H9 (cell line): ENCODE data around the gene AKR1C2. TPM values are rescaled to one million over a fixed set of nuclear protein-coding genes. Genes with fewer than 3 reads are reported as not detected.

Experiments
- DNase-seq: peaks from one replicate; pipeline ENCODE4 v3.0.0-alpha.2; 2017
- H2AFZ ChIP-seq: one replicate; pipeline ENCODE4 v1.6.1; 2013; ENCODE audit warnings: mild to moderate bottlenecking, low read length, control low read depth, moderate library complexity
- H2AK5ac ChIP-seq: 2 replicates; pipeline ENCODE4 v1.6.1; 2013; ENCODE audit warnings: low read length, control low read depth, mixed read lengths; ENCODE audit not compliant: insufficient read length
- H2BK120ac ChIP-seq: one replicate; pipeline ENCODE4 v1.6.1; 2013; ENCODE audit warnings: low read depth, mild to moderate bottlenecking, low read length, control low read depth, inconsistent platforms; ENCODE audit not compliant: poor library complexity, severe bottlenecking
- H2BK12ac ChIP-seq: 2 replicates; pipeline ENCODE4 v1.6.1; 2013; ENCODE audit warnings: low read length, control low read depth, mixed read lengths, low read depth; ENCODE audit not compliant: insufficient read length
- H2BK15ac ChIP-seq: 2 replicates; pipeline ENCODE4 v1.6.1; 2013; ENCODE audit warnings: low read depth, low read length, control low read depth
- H2BK20ac ChIP-seq: one replicate; pipeline ENCODE4 v1.6.1; 2013; ENCODE audit warnings: low read depth, mild to moderate bottlenecking, low read length, control low read depth, inconsistent platforms; ENCODE audit not compliant: poor library complexity, severe bottlenecking
- H2BK5ac ChIP-seq: 2 replicates; pipeline ENCODE4 v1.6.1; 2013; ENCODE audit warnings: low read length, control low read depth, mixed read lengths; ENCODE audit not compliant: insufficient read length
- H3K14ac ChIP-seq: 2 replicates; pipeline ENCODE4 v1.6.1; 2013; ENCODE audit warnings: low read length, control low read depth; ENCODE audit not compliant: insufficient read depth
- H3K18ac ChIP-seq: 2 replicates; pipeline ENCODE4 v1.6.1; 2013; ENCODE audit warnings: low read depth, mild to moderate bottlenecking, mixed read lengths, low read length, control low read depth; ENCODE audit not compliant: insufficient read length
- H3K23ac ChIP-seq: 2 replicates; pipeline ENCODE4 v1.6.1; 2013; ENCODE audit warnings: low read length, control low read depth, mixed read lengths, low read depth; ENCODE audit not compliant: insufficient read length
- H3K23me2 ChIP-seq: 2 replicates; pipeline ENCODE4 v1.6.1; 2013; ENCODE audit warnings: low read depth, mild to moderate bottlenecking, mixed read lengths, low read length, control low read depth; ENCODE audit not compliant: insufficient read length, poor library complexity, severe bottlenecking
- H3K27ac ChIP-seq: 2 replicates; pipeline ENCODE4 v1.5.1; 2013; ENCODE audit warnings: low read length, control low read depth, mixed read lengths, low read depth; ENCODE audit not compliant: insufficient read length
- H3K27me3 ChIP-seq: 2 replicates; pipeline ENCODE4 v1.6.1; 2013; ENCODE audit warnings: low read length, control low read depth, inconsistent platforms; ENCODE audit not compliant: insufficient read depth
- H3K4ac ChIP-seq: 2 replicates; pipeline ENCODE4 v1.6.1; 2013; ENCODE audit warnings: low read depth, mild to moderate bottlenecking, control low read depth, inconsistent platforms, low read length, moderate library complexity
- H3K4me1 ChIP-seq: 2 replicates; pipeline ENCODE4 v1.6.1; 2013; ENCODE audit warnings: low read length, control low read depth, inconsistent platforms; ENCODE audit not compliant: insufficient read depth
- H3K4me2 ChIP-seq: 2 replicates; pipeline ENCODE4 v1.6.1; 2013; ENCODE audit warnings: low read length, control low read depth, mixed read lengths; ENCODE audit not compliant: insufficient read length, insufficient read depth
- H3K56ac ChIP-seq: 2 replicates; pipeline ENCODE4 v1.6.1; 2013; ENCODE audit warnings: low read depth, mild to moderate bottlenecking, mixed read lengths, low read length, control low read depth; ENCODE audit not compliant: insufficient read length
- H3K79me1 ChIP-seq: 2 replicates; pipeline ENCODE4 v1.6.1; 2013; ENCODE audit warnings: low read depth, mild to moderate bottlenecking, moderate library complexity, low read length, control low read depth, inconsistent platforms; ENCODE audit not compliant: insufficient read depth, poor library complexity, severe bottlenecking
- H3K79me2 ChIP-seq: 2 replicates; pipeline ENCODE4 v1.6.1; 2013; ENCODE audit warnings: low read length, control low read depth, inconsistent platforms; ENCODE audit not compliant: insufficient read depth
- H3K9ac ChIP-seq: 2 replicates; pipeline ENCODE4 v1.6.1; 2013; ENCODE audit warnings: low read length, control low read depth, mixed read lengths; ENCODE audit not compliant: insufficient read length; ENCODE audit errors: extremely low read depth
- H3K9me3 ChIP-seq: one replicate; pipeline ENCODE4 v1.6.1; 2013; ENCODE audit warnings: low read depth, low read length, inconsistent platforms; ENCODE audit not compliant: control insufficient read depth
- H3T11ph ChIP-seq: one replicate; pipeline ENCODE4 v1.6.1; 2013; ENCODE audit warnings: mild to moderate bottlenecking, low read length, control low read depth, inconsistent platforms
- H4K20me1 ChIP-seq: one replicate; pipeline ENCODE4 v1.6.1; 2013; ENCODE audit not compliant: control insufficient read depth, insufficient read length, insufficient read depth
- H4K5ac ChIP-seq: 2 replicates; pipeline ENCODE4 v1.6.1; 2013; ENCODE audit warnings: low read depth, mild to moderate bottlenecking, mixed read lengths, low read length, control low read depth; ENCODE audit not compliant: insufficient read length
- H4K8ac ChIP-seq: replicated peaks from 2 replicates; pipeline ENCODE4 v1.6.1; 2013; ENCODE audit warnings: low read length, control low read depth, mixed read lengths, low read depth; ENCODE audit not compliant: insufficient read length
- H4K91ac ChIP-seq: 2 replicates; pipeline ENCODE4 v1.6.1; 2013; ENCODE audit warnings: low read depth, mild to moderate bottlenecking, moderate library complexity, mixed read lengths, low read length, control low read depth; ENCODE audit not compliant: insufficient read length
- H3K27ac Mint-ChIP-seq, 3 experiments: 2 replicates in 2 of 3; 3 replicates in 1 of 3; pipeline ENCODE4 v1.8.0; 2020 to 2021; ENCODE audit warnings: mixed read lengths in 3 of 3, mild to moderate bottlenecking in 1 of 3, moderate library complexity in 1 of 3
- H3K27me3 Mint-ChIP-seq: 2 replicates; pipeline ENCODE4 v1.8.0; 2021; ENCODE audit warnings: low read depth, mild to moderate bottlenecking, moderate library complexity, mixed read lengths
- H3K36me3 Mint-ChIP-seq, 3 experiments: 2 replicates in 2 of 3; 3 replicates in 1 of 3; pipeline ENCODE4 v1.8.0; 2020 to 2021; ENCODE audit warnings: low read depth in 3 of 3, mixed read lengths in 3 of 3; ENCODE audit not compliant: insufficient read depth in 1 of 3
- H3K4me1 Mint-ChIP-seq, 2 experiments: 2 replicates each; pipeline ENCODE4 v1.8.0; 2020; ENCODE audit warnings: mixed read lengths in 2 of 2
- H3K4me3 Mint-ChIP-seq, 2 experiments: 2 replicates in 1 of 2; 3 replicates in 1 of 2; pipeline ENCODE4 v1.8.0; 2020 to 2021; ENCODE audit warnings: mild to moderate bottlenecking in 2 of 2, mixed read lengths in 2 of 2, moderate library complexity in 1 of 2
- H3K9me3 Mint-ChIP-seq, 2 experiments: 2 replicates in 1 of 2; 3 replicates in 1 of 2; pipeline ENCODE4 v1.8.0; 2020; ENCODE audit warnings: mild to moderate bottlenecking in 2 of 2, mixed read lengths in 2 of 2, moderate library complexity in 1 of 2
- CTCF ChIP-seq: fragments of 200-600 bp; sonication (generic); conservative IDR thresholded peaks from 3 replicates; pipeline ENCODE4 v1.8.0; 2021; ENCODE audit warnings: antibody characterized with exemption, mild to moderate bottlenecking
- WGBS: extraction: QIAGEN DNeasy Blood & Tissue Kit; methylation state at CpG from one replicate; pipeline ENCODE4 v1.1.7; 2013; ENCODE audit warnings: missing lambda C conversion rate, low lambda C conversion rate, mixed read lengths; ENCODE audit not compliant: insufficient read length; ENCODE audit errors: extremely low coverage; 5-methylcytosine and 5-hydroxymethylcytosine counted together
- total RNA-seq: library from RNA; stranded (reverse); gene quantifications from 2 replicates; pipeline ENCODE4 v1.2.1, GENCODE V29; 2021

Gene AKR1C2
- total RNA-seq, 1 experiment from 2014 or later = 0.74 TPM

DNA sequence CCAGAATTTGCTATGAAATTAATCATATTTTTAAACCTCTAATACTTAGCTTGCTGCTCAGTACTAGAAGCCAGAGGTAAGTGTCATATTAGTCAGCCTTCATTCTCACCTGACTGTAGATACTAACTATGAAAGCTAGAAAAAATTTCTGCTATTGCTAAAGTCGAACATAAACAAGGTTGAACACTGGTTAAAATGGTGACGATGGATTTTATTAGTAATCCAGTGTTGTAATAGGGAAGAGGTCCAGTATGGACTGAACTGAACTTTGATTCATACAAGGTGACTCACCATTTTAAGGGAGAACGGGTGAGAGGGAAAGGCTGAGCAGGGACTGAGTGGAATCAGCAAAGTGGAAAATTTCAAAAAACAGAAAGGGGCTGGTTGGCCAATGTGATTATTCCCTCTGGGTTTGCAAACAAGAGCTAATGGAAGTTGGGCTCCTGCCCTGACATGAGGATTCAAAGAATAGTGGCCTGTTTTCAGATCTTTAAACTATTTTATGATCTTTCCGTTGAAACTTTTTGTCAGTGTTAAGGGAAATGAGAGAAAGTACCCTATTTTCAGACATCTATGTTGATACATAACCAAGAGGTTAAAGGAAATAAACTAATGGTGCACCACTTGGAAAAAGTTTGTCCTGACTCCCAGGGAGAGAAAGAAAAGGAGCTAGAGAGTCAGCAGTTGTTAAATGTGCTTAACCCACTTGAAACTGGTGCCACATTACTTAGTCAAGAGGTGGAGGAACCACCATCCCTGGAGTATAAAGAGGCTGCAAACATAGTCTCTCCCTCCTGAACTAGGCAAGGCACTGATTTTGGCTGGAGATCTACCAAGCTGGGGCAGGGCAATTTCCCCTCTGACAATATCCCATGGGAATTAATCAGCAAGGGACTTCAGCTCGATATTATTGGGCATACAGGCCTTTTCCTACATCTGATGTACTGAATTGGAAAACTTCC lies 55.7 kb downstream of the AKR1C2 start:
- Histone ChIP-seq H4K20me1 (no peaks in the 10 kb centered on the region), H3K27ac (no peak overlapping the region), H3K18ac (no peak overlapping the region), H4K91ac (no peak overlapping the region), H2BK15ac (no peak overlapping the region), H3K9ac (no peak overlapping the region), H3T11ph (no peak overlapping the region), H3K79me2 (no peaks in the 10 kb centered on the region), H2BK120ac (no peak overlapping the region), H3K23ac (no peak overlapping the region), H3K23me2 (no peaks in the 10 kb centered on the region), H3K79me1 (no peaks in the 10 kb centered on the region), H2BK12ac (no peak overlapping the region), H3K14ac (no peak overlapping the region), H4K5ac (no peak overlapping the region), H3K56ac (no peak overlapping the region), H2AFZ (no peak overlapping the region), H3K4me1 (peaks cover 6% of the 10 kb centered on the region; the same call in 1 of the 2 replicates), H3K4me2 (no peak overlapping the region), H2BK20ac (no peak overlapping the region), H2AK5ac (no peak overlapping the region), H3K9me3 (no peaks in the 10 kb centered on the region), H4K8ac (no peak overlapping the region), H2BK5ac (no peak overlapping the region), H3K27me3 (no peaks in the 10 kb centered on the region; the same call in 1 of the 2 replicates), H3K4ac (no peak overlapping the region)
- no peak for DNase-seq
- H3K4me3 Mint-ChIP-seq = no peak overlapping the region
- 0 out of 7 replicates have a peak, but pooled peaks cover 0 to 3% (median 0%) of the 10 kb centered on the region in 3 experiments for H3K36me3 Mint-ChIP-seq
- no peak for TF ChIP-seq CTCF
- no peak overlapping the region for H3K27ac Mint-ChIP-seq
- no peaks in the 10 kb centered on the region; the same call in 1 of the 2 replicates for H3K27me3 Mint-ChIP-seq
- peaks cover 11 to 56% of the 10 kb centered on the region in 2 experiments for H3K9me3 Mint-ChIP-seq
- peaks cover 44 to 47% of the 10 kb centered on the region in 2 experiments for H3K4me1 Mint-ChIP-seq
- no CpG with 5 or more reads among the region's 5 CpGs for WGBS
